Panc1 (cell line): ENCODE results near the gene NUDCD2. TPM values are rescaled to one million over a fixed set of nuclear protein-coding genes. Genes with fewer than 3 reads are reported as not detected.

Experiments used
- ATAC-seq: fragments of 200-7000 bp; cut with Tn5 transposase; 2 replicates; pipeline ENCODE4 v1.9.1; 2020; ENCODE audit warnings: mild to moderate bottlenecking, moderate library complexity
- BruUV-seq: library from RNA; stranded (reverse); fragments of 400-500 nt; replicated peaks from 2 replicates; lab custom pipeline; 2021; lab: Mats Ljungman, UMichigan
- CTCF ChIA-PET: fragments of 300-600 bp; sonication (Branson Sonifier 250); formaldehyde crosslinking; loops from one replicate; lab custom pipeline; 2022; ENCODE audit warnings: antibody characterized with exemption; lab: Charles Lee
- POLR2A ChIA-PET: fragments of 300-600 bp; sonication (Branson Sonifier 250); formaldehyde crosslinking; loops from one replicate; lab custom pipeline; 2022; ENCODE audit warnings: antibody characterized with exemption; lab: Charles Lee
- DNase-seq: peaks from one replicate; pipeline ENCODE4 v3.0.0-alpha.2; 2010; ENCODE audit warnings: low read depth, low spot score
- H3K27ac ChIP-seq: 2 replicates; pipeline ENCODE4 v1.5.1; 2011; ENCODE audit warnings: mild to moderate bottlenecking, low read length, inconsistent platforms
- H3K27me3 ChIP-seq: fragments of 200-500 bp; sonication (Bioruptor generic); 2 replicates; pipeline ENCODE4 v1.6.0; 2014; ENCODE audit warnings: low read length, inconsistent platforms; ENCODE audit not compliant: control insufficient read depth, insufficient read depth
- H3K36me3 ChIP-seq: fragments of 200-500 bp; sonication (Bioruptor generic); 2 replicates; pipeline ENCODE4 v1.5.1; 2014; ENCODE audit warnings: inconsistent platforms, mild to moderate bottlenecking, low read length, moderate library complexity; ENCODE audit not compliant: control insufficient read depth, insufficient read depth
- H3K4me1 ChIP-seq: 2 replicates; pipeline ENCODE4 v1.5.1; 2011; ENCODE audit warnings: inconsistent platforms, mild to moderate bottlenecking, low read length, moderate library complexity; ENCODE audit not compliant: control insufficient read depth, insufficient read depth
- H3K4me3 ChIP-seq, 2 experiments: 2 replicates each; pipeline ENCODE4 v1.5.1; 2011 to 2012; ENCODE audit warnings: low read depth in 2 of 2, low read length in 2 of 2, mild to moderate bottlenecking in 2 of 2, inconsistent platforms in 1 of 2, moderate library complexity in 1 of 2
- H3K9me3 ChIP-seq: fragments of 200-500 bp; sonication (Bioruptor generic); 2 replicates; pipeline ENCODE4 v1.5.1; 2014; ENCODE audit warnings: low read depth, mild to moderate bottlenecking, inconsistent platforms, low read length, moderate library complexity; ENCODE audit not compliant: control insufficient read depth, insufficient read depth
- POLR2AphosphoS5 ChIP-seq: IDR thresholded peaks from 2 replicates; pipeline ENCODE4 v1.6.1; 2012; ENCODE audit warnings: mild to moderate bottlenecking, low read depth, low read length, moderate library complexity
- REST ChIP-seq, 2 experiments: IDR thresholded peaks; 2 replicates each; pipeline ENCODE4 v1.6.1; 2011 to 2012; ENCODE audit warnings: low read depth in 2 of 2, control low read depth in 1 of 2, low read length in 1 of 2, mild to moderate bottlenecking in 1 of 2, moderate library complexity in 1 of 2; ENCODE audit not compliant: insufficient read depth in 1 of 2
- SIN3A ChIP-seq: IDR thresholded peaks from 2 replicates; pipeline ENCODE4 v1.6.1; 2012; ENCODE audit warnings: low read depth, mild to moderate bottlenecking, low read length, moderate library complexity, borderline replicate concordance; ENCODE audit not compliant: insufficient read depth
- TCF7L2 ChIP-seq: IDR thresholded peaks from 2 replicates; pipeline ENCODE4 v1.6.1; 2011; ENCODE audit warnings: mild to moderate bottlenecking, low read depth, low read length, inconsistent platforms
- in situ Hi-C: cut with HindIII; loops from 2 replicates; pipeline ENCODE4 v1.10.0; 2016; ENCODE audit warnings: low sequenced_read_pairs, low pct_unique_long_range_greater_than_20kb
- intact Hi-C: fragments of 100-400 bp; cut with micrococcal nuclease; formaldehyde crosslinking; loops from one replicate; pipeline ENCODE4 v1.10.0; 2022; ENCODE audit not compliant: unreplicated experiment
- total RNA-seq: library from RNA; stranded (reverse); gene quantifications from one replicate; pipeline ENCODE4 v1.2.1, GENCODE V29; 2021; ENCODE audit not compliant: unreplicated experiment
- TF ChIP-seq, protein P1 (sequence below): fragments of 450-650 bp; IDR thresholded peaks from 2 replicates; pipeline ENCODE4 v1.5.1; 2017; ENCODE audit warnings: mild to moderate bottlenecking

Gene NUDCD2
- total RNA-seq, 1 experiment from 2014 or later, result 58.6 TPM

- ChIA-PET POLR2A (no interaction called here), CTCF (no interaction called here)
- in situ Hi-C loops (no loop called here), intact Hi-C loops (no loop called here)
- Histone ChIP-seq H3K36me3 (peaks cover 54% of the 10 kb centered on the region), H3K9me3 (no peaks in the 10 kb centered on the region), H3K27ac (no peak overlapping the region), H3K27me3 (no peaks in the 10 kb centered on the region), H3K4me3 (no peak overlapping the region), H3K4me1 (no peaks in the 10 kb centered on the region; the same call in 1 of the 2 replicates)
- DNase-seq, result no peak
- no peak for ATAC-seq
- BruUV-seq, result no TSS peak
- TF ChIP-seq, protein P1, sequence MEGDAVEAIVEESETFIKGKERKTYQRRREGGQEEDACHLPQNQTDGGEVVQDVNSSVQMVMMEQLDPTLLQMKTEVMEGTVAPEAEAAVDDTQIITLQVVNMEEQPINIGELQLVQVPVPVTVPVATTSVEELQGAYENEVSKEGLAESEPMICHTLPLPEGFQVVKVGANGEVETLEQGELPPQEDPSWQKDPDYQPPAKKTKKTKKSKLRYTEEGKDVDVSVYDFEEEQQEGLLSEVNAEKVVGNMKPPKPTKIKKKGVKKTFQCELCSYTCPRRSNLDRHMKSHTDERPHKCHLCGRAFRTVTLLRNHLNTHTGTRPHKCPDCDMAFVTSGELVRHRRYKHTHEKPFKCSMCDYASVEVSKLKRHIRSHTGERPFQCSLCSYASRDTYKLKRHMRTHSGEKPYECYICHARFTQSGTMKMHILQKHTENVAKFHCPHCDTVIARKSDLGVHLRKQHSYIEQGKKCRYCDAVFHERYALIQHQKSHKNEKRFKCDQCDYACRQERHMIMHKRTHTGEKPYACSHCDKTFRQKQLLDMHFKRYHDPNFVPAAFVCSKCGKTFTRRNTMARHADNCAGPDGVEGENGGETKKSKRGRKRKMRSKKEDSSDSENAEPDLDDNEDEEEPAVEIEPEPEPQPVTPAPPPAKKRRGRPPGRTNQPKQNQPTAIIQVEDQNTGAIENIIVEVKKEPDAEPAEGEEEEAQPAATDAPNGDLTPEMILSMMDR, result no peak
- TF ChIP-seq TCF7L2, result no peak
Observed at GRCh38 chr5:163475411-163475810, 15.5 kb upstream of the NUDCD2 start.

GRCh38 chr5:163473635-163474243 lies 13.8 kb upstream of the NUDCD2 start:
- in situ Hi-C loops (no loop called here), intact Hi-C loops (no loop called here)
- TF ChIP-seq TCF7L2, result no peak
- TF ChIP-seq, protein P1, result peak; percentile 33; the same call in 1 of the 2 replicates

GRCh38 chr5:163467682-163468081 lies 7.8 kb upstream of the NUDCD2 start:
- TF ChIP-seq REST (IDR thresholded peaks at IDR 0.05; ENCODE audit: insufficient read depth in 1 of 2, low read depth in 2 of 2, low read length in 1 of 2) (no peak), TCF7L2 (no peak), SIN3A (no peak), POLR2AphosphoS5 (no peak)
- TF ChIP-seq, protein P1, result no peak
- BruUV-seq, result no TSS peak
- H3K4me3 ChIP-seq, result no peak overlapping the region
- DNase-seq (no peak), ATAC-seq (no peak)
- no peaks in the 10 kb centered on the region for H3K9me3 ChIP-seq
- intact Hi-C loops, result no loop called here
- in situ Hi-C loops, result no loop called here
- H3K27me3 ChIP-seq, result no peaks in the 10 kb centered on the region
- H3K4me1 ChIP-seq, result peaks cover 8% of the 10 kb centered on the region; the same call in 1 of the 2 replicates
- POLR2A ChIA-PET, result no interaction called here
- no peak overlapping the region for H3K27ac ChIP-seq
- CTCF ChIA-PET, result no interaction called here
- peaks cover 28% of the 10 kb centered on the region for H3K36me3 ChIP-seq

More at GRCh38 chr5:163473635-163474243, 13.8 kb upstream of the NUDCD2 start:
- 0 out of 2 replicates have a peak, but pooled peaks have one; percentile 66 for ATAC-seq
- no peaks in the 10 kb centered on the region; the same call in 1 of the 2 replicates for H3K4me1 ChIP-seq
- no peak overlapping the region for H3K4me3 ChIP-seq
- peaks cover 47% of the 10 kb centered on the region for H3K36me3 ChIP-seq
- ChIA-PET POLR2A (interaction anchor here (0.6 kb wide), 1 partner anchor 1364 kb away, joined by 5 read pairs; no protein-coding TSS in a partner anchor), CTCF (no interaction called here)
- H3K9me3 ChIP-seq, result no peaks in the 10 kb centered on the region
- no TSS peak for BruUV-seq
- no peaks in the 10 kb centered on the region for H3K27me3 ChIP-seq
- H3K27ac ChIP-seq, result no peak overlapping the region
- DNase-seq, result no peak
